DMS53 (cell line): ENCODE results near the gene SSC5D.
"Not testable (repeated sequence)": the region's sequence is repeated elsewhere in the genome, so short reads cannot be mapped to it uniquely, and the experiment has no call there.

Source experiments
- DNase-seq: peaks from one replicate; lab custom pipeline; 2025; lab: John Stamatoyannopoulos, UW

Gene SSC5D

GRCh38 chr19:55486971-55487923, 989 bp upstream of the SSC5D start:
- DNase-seq: peak; percentile 74

- no peak for DNase-seq
Measured at GRCh38 chr19:55488986-55489710, 912 bp downstream of the SSC5D start.

GRCh38 chr19:55489711-55490477, 1.7 kb downstream of the SSC5D start:
- DNase-seq: no peak

GRCh38 chr19:55490478-55491432, 2.5 kb downstream of the SSC5D start:
- no peak for DNase-seq

- no peak for DNase-seq
Measured at GRCh38 chr19:55491546-55492360, 3.5 kb downstream of the SSC5D start.

GRCh38 chr19:55492362-55492944, 4.2 kb downstream of the SSC5D start:
- peak; percentile 74 for DNase-seq

GRCh38 chr19:55493052-55493644, 4.9 kb downstream of the SSC5D start:
- no peak for DNase-seq

GRCh38 chr19:55493645-55494171, 5.5 kb downstream of the SSC5D start:
- peak; percentile 47 for DNase-seq

- DNase-seq: peak; percentile 73
Measured at GRCh38 chr19:55494172-55494761, 6.0 kb downstream of the SSC5D start.

- DNase-seq: peak; percentile 54
Measured at GRCh38 chr19:55495646-55496349, 7.6 kb downstream of the SSC5D start.

- DNase-seq: not testable (repeated sequence)
Measured at GRCh38 chr19:55496820-55497219, 8.6 kb downstream of the SSC5D start.

GRCh38 chr19:55497763-55498162, 9.5 kb downstream of the SSC5D start:
- DNase-seq: no peak

GRCh38 chr19:55498246-55498840, 10.1 kb downstream of the SSC5D start:
- DNase-seq: no peak

GRCh38 chr19:55500368-55500952, 12.2 kb downstream of the SSC5D start:
- no peak for DNase-seq

GRCh38 chr19:55502197-55502952, 14.1 kb downstream of the SSC5D start:
- no peak for DNase-seq

- DNase-seq: peak; percentile 67
Measured at GRCh38 chr19:55503157-55503501, 14.9 kb downstream of the SSC5D start.
